Measurements from ENCODE around the gene ARL15.

ARL15 gene

DNA sequence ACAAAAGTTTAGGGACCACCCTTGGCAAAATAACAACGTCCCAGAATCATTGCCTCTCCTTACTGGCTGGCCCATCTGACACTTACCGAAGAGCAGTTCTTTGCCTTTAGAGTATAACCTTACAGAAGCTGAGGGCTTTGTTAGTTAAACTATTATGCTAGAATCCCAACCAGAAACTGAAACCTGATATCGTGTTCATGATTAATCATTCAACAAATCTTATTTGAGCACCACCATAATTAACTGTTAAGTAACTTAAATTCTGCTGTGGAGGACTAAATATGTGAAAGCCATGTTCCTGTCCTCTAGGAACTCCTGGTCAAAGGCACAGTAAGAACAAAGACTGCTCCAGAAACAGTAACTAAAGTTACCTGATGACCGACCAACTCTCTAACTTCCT is 104.9 kb downstream of the ARL15 start:
- no peak for DNase-seq (ENCODE audit: low spot score)

DNA sequence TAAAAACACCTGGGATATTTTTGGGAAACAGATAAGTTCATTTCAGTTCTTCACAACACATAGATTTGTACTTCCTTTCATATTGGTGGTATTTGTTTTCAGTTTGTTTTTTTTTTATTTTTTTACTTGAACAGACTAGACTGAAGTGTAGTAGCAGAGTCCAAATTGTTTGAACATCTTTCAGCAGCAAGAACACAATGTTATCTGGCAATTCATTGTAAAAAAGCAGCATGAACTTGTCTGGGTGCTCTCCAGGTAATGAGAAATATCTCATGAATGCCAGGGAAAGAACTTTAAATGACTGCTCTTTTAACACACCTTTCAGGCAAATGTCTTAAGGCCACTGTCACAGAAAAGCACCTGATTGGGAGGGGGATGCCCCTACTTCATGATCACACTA is 113.4 kb downstream of the ARL15 start:
- DNase-seq (ENCODE audit: low spot score), result no peak

- DNase-seq (ENCODE audit: low spot score), result no peak
These were observed 114.7 kb downstream of the ARL15 start for GRCh38 chr5:54195701-54196100.

GRCh38 chr5:54194318-54194717 is 116.1 kb downstream of the ARL15 start:
- DNase-seq (ENCODE audit: low spot score), result no peak

DNA sequence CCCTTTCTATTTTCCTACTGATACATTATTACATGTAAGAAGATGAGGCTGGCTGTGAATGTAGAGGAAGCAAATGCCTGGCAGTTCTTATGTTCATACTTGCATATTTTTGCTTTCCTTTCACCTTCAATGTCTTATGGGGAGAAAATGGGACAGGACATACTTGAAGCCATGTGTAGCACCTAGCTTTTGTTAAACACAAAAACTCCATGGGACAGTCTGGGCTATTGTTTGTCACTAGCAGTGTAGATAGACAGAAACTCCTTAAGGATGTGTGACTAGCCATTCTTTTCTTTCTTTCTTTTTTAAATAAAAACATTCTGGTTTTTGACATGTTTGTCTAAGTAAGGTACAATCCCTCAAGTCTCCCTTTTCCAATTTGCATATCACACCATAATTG is 122.7 kb downstream of the ARL15 start:
- no peak for DNase-seq (ENCODE audit: low spot score)

GRCh38 chr5:54186912-54187445 is 123.4 kb downstream of the ARL15 start:
- DNase-seq (ENCODE audit: low spot score), result no peak

GRCh38 chr5:54186108-54186507 is 124.3 kb downstream of the ARL15 start:
- no peak for DNase-seq (ENCODE audit: low spot score)

- DNase-seq (ENCODE audit: low spot score), result no peak
These were observed 125.6 kb downstream of the ARL15 start for GRCh38 chr5:54184806-54185205.

GRCh38 chr5:54180630-54181031 is 129.7 kb downstream of the ARL15 start:
- no peak for DNase-seq (ENCODE audit: low spot score)

- DNase-seq (ENCODE audit: low spot score), result no peak
These were observed 131.4 kb downstream of the ARL15 start for GRCh38 chr5:54178991-54179390.

DNA sequence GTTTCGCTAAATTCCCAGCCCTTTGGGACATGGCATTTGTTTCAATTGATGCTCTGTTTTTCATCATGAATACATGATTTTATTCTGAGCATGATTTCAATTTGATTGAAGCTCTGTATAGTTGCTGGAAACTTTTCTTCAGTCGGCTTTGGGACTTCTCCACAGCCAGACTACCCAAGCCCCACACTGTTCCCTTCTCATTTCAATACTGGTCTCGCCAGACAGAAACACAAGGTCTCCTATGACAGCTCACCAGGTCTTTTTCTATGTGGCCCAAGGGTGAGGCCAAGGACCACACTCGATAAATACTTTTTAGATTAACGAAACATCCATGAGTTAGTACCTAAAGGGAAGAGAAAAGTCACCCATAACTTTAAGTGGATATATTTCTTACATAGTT is 132.2 kb downstream of the ARL15 start:
- no peak for DNase-seq (ENCODE audit: low spot score)

DNA sequence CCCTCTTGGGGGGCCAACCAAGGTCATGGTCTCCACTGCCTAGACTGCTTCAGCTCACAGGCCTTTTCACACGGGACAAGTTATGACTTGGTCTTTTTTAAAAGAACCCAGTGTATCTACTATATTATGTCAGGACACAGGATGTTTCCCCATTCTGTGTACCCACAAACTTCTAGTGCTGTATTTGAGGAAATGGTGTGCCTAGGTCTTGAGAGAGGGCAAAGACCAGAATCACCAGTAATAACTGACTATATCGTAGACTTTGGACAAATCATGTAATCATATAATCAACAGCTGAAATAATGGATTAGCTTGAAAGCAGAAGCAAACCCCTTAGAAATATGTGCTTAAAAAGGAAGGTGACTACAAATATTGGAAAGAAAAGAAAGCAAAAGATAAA is 133.3 kb downstream of the ARL15 start:
- DNase-seq (ENCODE audit: low spot score), result no peak

- no peak for DNase-seq (ENCODE audit: low spot score)
These were observed 134.1 kb downstream of the ARL15 start for GRCh38 chr5:54176066-54176830.

- DNase-seq (ENCODE audit: low spot score), result no peak
These were observed 137.1 kb downstream of the ARL15 start for GRCh38 chr5:54173251-54173650.

- no peak for DNase-seq (ENCODE audit: low spot score)
These were observed 138.6 kb downstream of the ARL15 start for GRCh38 chr5:54171645-54172384.

- DNase-seq (ENCODE audit: low spot score), result no peak
These were observed 144.7 kb downstream of the ARL15 start for GRCh38 chr5:54165687-54166086.

DNA sequence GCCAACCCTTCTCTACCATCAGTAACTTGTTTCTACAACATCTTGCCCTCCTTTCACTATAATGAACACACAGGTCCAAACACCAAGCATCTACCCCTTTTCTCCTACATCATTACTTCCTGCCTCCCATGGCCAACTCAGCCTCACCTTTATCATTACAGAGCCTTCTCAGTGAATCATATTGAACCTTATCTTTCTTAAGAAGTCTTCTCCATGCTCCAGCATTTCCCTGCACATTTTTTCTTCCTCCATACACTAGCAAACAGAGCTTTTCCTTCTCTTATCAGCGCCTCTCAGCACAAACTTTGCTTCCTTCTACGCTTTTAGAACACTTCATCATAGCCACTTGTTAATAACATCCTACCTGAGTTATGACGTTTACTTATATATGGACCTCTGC is 148.2 kb downstream of the ARL15 start:
- DNase-seq (ENCODE audit: low spot score), result no peak

- DNase-seq (ENCODE audit: low spot score), result no peak
These were observed 150.0 kb downstream of the ARL15 start for GRCh38 chr5:54160329-54160728.

GRCh38 chr5:54159893-54160195 is 150.5 kb downstream of the ARL15 start:
- no peak for DNase-seq (ENCODE audit: low spot score)

GRCh38 chr5:54159153-54159892 is 151.1 kb downstream of the ARL15 start:
- no peak for DNase-seq (ENCODE audit: low spot score)

- DNase-seq (ENCODE audit: low spot score), result no peak
These were observed 153.8 kb downstream of the ARL15 start for GRCh38 chr5:54156577-54156976.

DNA sequence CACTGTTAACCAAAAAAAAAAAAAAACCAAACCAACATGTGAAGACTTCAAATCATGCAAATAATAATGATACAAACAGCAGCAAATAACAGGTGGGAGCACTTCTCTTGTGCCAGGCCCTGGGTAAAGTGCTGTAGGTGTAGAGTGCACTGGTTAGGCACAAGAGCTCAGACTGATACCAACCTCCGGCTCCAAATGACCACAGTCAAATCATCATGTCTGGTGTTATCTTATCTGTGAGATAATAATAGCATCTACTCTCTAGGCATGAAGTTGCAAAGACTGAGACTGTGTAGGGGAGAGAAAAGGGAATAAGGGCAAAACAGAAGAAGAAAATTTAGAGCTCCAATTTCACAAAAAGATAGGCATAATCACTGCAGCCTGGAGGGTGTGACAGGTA is 159.5 kb downstream of the ARL15 start:
- no peak for DNase-seq (ENCODE audit: low spot score)

GRCh38 chr5:54148858-54149257 is 161.5 kb downstream of the ARL15 start:
- DNase-seq (ENCODE audit: low spot score), result no peak
